ENCODE data around the gene CFAP68.
"Not testable (repeated sequence)": the region's sequence is repeated elsewhere in the genome, so short reads cannot be mapped to it uniquely, and the experiment has no call there.

CFAP68 gene

DNA sequence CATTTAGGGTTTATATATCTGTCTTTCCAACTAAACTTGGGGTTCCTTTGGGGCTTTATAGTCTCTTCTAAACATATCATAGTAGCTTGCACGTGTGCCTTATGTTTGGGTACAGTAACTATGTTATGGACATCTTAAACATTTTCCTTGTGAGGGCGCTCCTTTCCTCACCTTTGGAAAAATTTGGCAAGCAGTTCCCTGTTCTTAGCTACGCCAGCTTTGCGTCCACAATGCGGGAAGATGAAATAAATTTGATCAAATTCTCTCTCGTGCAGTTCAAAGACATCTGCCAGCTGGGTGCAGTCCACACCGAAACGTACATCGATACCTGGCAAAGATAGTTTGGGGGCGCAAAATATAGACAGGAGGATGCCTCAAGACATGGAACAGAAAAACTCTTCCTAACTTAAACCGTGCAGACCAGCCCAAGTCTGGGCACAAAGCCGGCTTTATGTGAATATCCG is 924 bp upstream of the CFAP68 start:
- peaks cover 20% of the 10 kb centered on the region for H3K36me3 Mint-ChIP-seq (ENCODE audit: insufficient read depth)
- DNase-seq (ENCODE audit: low spot score in 2 of 2) (no peak), ATAC-seq (replicated peaks; ENCODE audit: extremely low read depth, poor library complexity, severe bottlenecking) (peak; percentile 2)
- H3K27me3 Mint-ChIP-seq: no peaks in the 10 kb centered on the region
- peak overlapping the region; percentile 81 for H3K4me3 Mint-ChIP-seq
- peaks cover 15% of the 10 kb centered on the region for H3K4me1 Mint-ChIP-seq
- H3K27ac Mint-ChIP-seq (ENCODE audit: low read depth): peak overlapping the region; percentile 99
- H3K9me3 Mint-ChIP-seq: peaks cover 6% of the 10 kb centered on the region

DNA sequence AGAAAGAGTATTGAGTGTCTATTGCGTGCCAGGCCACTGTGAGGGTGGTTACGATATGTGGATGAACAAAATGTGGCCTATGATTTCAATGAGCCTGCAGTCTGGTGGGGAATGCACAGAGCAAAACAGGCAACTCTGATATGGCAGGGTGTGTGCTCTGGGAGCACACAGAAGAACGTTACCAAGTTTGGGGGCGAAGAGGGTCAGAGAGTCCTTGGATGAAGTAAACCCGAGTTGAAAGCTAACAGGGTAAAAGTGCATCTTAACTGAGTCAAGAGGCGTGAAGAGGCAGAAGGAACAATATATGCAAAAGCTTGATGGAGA is 258 bp downstream of the CFAP68 start:
- no peaks in the 10 kb centered on the region for H3K27me3 Mint-ChIP-seq
- H3K27ac Mint-ChIP-seq (ENCODE audit: low read depth): peak overlapping the region; percentile 99
- DNase-seq (ENCODE audit: low spot score in 2 of 2) (no peak), ATAC-seq (replicated peaks; ENCODE audit: extremely low read depth, poor library complexity, severe bottlenecking) (no peak)
- peaks cover 6% of the 10 kb centered on the region for H3K9me3 Mint-ChIP-seq
- H3K4me3 Mint-ChIP-seq: peak overlapping the region; percentile 81
- H3K36me3 Mint-ChIP-seq (ENCODE audit: insufficient read depth): peaks cover 21% of the 10 kb centered on the region
- H3K4me1 Mint-ChIP-seq: peaks cover 15% of the 10 kb centered on the region

DNA sequence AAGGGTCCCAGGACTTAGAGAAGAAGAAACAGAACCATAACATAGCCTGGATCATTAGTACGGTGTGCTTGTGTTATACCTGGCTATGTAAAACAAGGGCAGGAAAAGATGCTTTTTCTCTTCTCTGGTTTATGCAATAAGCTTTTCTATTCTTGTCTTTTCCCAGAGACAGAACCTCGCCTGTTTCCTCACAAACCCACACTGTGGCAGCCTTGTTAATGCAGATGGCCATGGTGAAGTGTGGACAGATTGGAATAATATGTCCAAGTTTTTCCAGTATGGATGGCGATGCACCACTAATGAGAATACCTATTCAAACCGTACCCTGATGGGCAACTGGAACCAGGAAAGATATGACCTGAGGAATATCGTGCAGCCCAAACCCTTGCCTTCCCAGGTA is 2.9 kb downstream of the CFAP68 start:
- Mint-ChIP-seq H3K27me3 (no peaks in the 10 kb centered on the region), H3K4me3 (no peak overlapping the region), H3K9me3 (peaks cover 6% of the 10 kb centered on the region), H3K36me3 (ENCODE audit: insufficient read depth) (peaks cover 17% of the 10 kb centered on the region), H3K27ac (ENCODE audit: low read depth) (no peak overlapping the region), H3K4me1 (peaks cover 15% of the 10 kb centered on the region)
- ATAC-seq (replicated peaks; ENCODE audit: extremely low read depth, poor library complexity, severe bottlenecking) (no peak), DNase-seq (ENCODE audit: low spot score in 2 of 2) (no peak)

DNA sequence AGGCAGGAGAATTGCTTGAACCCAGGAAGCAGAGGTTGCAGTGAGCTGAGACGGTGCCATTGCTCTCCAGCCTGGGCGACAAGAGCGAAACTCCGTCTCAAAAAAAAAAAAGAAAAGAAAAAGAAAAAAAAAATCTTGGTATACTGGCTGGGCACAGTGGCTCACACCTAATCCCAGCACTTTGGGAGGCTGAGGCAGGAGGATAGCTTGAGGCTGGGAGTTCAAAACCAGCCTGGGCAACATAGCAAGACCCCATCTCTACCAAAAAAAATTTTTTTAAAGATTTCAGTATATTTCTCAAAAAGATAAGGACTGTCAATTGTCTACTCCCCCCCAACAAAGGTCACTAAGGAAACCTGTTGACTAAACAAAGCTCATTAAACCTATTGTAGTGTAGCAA is 5.7 kb downstream of the CFAP68 start:
- DNase-seq (ENCODE audit: low spot score in 2 of 2); H3K9me3 Mint-ChIP-seq; H3K36me3 Mint-ChIP-seq (ENCODE audit: insufficient read depth); H3K27ac Mint-ChIP-seq (ENCODE audit: low read depth); H3K27me3 Mint-ChIP-seq; H3K4me3 Mint-ChIP-seq; H3K4me1 Mint-ChIP-seq; ATAC-seq (replicated peaks; ENCODE audit: extremely low read depth, poor library complexity, severe bottlenecking): not testable (repeated sequence)

DNA sequence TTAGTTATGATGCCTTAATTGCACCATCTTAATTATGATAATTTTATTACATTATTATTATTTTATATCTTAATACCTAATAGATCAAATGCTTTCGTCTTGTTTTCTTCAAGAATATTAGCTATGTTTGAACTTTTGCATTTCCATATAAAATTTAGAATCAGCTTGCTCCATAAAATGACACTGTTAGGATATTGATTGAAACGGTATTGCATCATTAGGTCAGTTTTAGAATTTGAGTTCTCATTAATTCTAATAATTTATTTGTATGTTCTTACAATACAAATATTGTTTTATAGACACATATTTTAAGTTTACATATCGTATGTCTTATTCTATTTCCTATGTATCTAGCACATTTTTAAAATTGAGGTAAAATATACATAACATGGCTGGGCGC is 6.7 kb downstream of the CFAP68 start:
- Mint-ChIP-seq H3K27me3 (no peaks in the 10 kb centered on the region), H3K36me3 (ENCODE audit: insufficient read depth) (peaks cover 4% of the 10 kb centered on the region), H3K27ac (ENCODE audit: low read depth) (no peak overlapping the region), H3K4me1 (no peaks in the 10 kb centered on the region), H3K9me3 (no peaks in the 10 kb centered on the region), H3K4me3 (no peak overlapping the region)
- ATAC-seq (replicated peaks; ENCODE audit: extremely low read depth, poor library complexity, severe bottlenecking) (no peak), DNase-seq (ENCODE audit: low spot score in 2 of 2) (no peak)

DNA sequence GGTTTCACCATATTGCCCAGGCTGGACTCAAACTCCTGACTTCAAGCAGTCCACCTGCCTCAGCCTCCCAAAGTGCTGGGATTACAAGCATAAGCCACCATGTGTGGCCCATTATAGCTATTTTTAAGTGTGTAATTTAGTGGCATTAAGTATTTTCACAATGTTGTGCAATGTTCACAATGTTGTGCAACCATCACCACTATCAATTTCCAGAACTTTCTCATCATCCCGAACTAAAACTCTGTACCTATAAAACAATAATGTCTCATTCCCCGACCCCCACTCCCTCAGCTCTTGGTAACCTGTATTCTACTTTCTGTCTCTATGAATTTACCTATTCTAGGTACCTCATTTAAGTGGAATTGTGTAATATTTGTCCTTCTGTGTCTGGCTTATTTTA is 7.5 kb downstream of the CFAP68 start:
- DNase-seq (ENCODE audit: low spot score in 2 of 2) (no peak), ATAC-seq (replicated peaks; ENCODE audit: extremely low read depth, poor library complexity, severe bottlenecking) (no peak)
- Mint-ChIP-seq H3K9me3 (no peaks in the 10 kb centered on the region), H3K36me3 (ENCODE audit: insufficient read depth) (peaks cover 4% of the 10 kb centered on the region), H3K27me3 (no peaks in the 10 kb centered on the region), H3K27ac (ENCODE audit: low read depth) (no peak overlapping the region), H3K4me1 (no peaks in the 10 kb centered on the region), H3K4me3 (no peak overlapping the region)

DNA sequence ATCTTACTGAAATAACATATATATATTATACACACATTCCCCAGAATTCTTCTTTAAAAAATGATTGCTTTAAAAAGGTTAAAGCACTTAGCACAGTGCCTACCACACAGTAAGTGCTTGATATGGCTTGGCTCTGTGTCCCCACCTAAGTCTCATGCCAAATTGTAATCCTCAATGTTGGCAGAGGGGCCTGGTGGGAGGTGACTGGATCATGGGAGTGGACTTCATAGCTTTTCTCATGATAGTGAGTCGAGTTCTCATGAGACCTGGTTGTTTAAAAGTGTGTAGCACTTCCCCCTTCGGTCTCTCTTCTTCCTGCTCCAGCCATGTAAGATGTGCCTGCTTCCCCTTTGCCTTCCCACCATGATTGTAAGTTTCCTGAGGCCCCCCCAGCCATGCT is 26.1 kb downstream of the CFAP68 start:
- DNase-seq (ENCODE audit: low spot score in 2 of 2): no peak
- no peak for ATAC-seq (replicated peaks; ENCODE audit: extremely low read depth, poor library complexity, severe bottlenecking)
- Mint-ChIP-seq H3K27me3 (peaks cover 23% of the 10 kb centered on the region), H3K4me3 (no peak overlapping the region), H3K9me3 (no peaks in the 10 kb centered on the region), H3K36me3 (ENCODE audit: insufficient read depth) (no peaks in the 10 kb centered on the region), H3K4me1 (no peaks in the 10 kb centered on the region), H3K27ac (ENCODE audit: low read depth) (no peak overlapping the region)

DNA sequence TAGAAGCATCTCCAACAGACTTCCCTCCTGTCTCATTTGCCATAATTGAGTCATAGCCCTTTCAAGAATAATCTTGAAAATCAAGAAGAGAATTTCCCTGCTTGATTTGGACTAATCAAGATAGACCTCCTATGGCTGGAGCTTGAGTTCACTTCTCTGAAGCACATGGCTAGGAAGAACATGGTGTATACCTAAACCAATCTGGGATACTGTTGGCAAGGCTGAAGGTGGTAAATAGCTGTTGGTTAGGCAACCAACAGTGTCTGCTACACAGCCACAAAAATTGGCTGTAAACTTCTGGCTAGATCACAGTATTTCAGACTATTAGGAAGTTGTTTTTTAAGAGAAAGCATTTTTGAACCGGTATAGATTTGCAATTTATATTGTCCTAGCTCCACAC is 27.3 kb downstream of the CFAP68 start:
- Mint-ChIP-seq H3K27ac (ENCODE audit: low read depth) (no peak overlapping the region), H3K36me3 (ENCODE audit: insufficient read depth) (no peaks in the 10 kb centered on the region), H3K4me1 (no peaks in the 10 kb centered on the region)

DNA sequence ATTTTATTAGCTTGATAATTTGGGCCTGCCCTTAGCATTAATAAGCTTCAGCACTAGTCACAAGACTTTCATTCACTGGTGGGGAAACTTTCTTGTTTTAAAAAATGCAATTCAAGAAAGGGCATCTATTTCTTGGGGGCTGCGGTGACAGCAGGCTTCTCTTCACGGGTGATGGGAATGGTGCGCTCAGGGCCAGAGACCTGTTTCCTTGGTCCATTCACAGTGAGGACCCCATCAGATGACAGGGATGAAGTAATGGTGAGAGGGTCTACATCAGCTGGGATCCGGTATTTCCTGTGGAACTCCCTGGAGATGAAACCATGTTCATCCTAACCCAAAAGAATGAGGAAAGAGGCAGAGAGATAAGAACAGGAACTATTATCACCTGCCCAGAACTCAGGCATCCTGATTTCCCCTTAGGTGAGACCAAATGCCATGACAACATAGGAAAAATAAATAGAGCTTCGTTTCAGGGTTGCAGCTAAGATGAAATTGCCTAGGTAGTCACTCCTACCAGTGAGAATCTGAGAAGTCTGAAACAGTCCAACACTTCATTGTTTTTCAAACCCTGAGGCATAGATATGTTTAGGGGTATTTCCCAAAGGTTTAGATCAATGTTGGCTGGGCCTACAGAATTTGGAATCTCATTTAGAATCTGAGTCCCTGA is 29.4 kb downstream of the CFAP68 start:
- Mint-ChIP-seq H3K36me3 (ENCODE audit: insufficient read depth) (no peaks in the 10 kb centered on the region), H3K9me3 (no peaks in the 10 kb centered on the region), H3K27me3 (peaks cover 42% of the 10 kb centered on the region), H3K4me3 (no peak overlapping the region), H3K4me1 (no peaks in the 10 kb centered on the region), H3K27ac (ENCODE audit: low read depth) (no peak overlapping the region)
- no peak for ATAC-seq (replicated peaks; ENCODE audit: extremely low read depth, poor library complexity, severe bottlenecking)
- DNase-seq (ENCODE audit: low spot score in 2 of 2): no peak

More for the DNA sequence above, 27.3 kb downstream of the CFAP68 start:
- Mint-ChIP-seq H3K9me3 (no peaks in the 10 kb centered on the region), H3K27me3 (peaks cover 33% of the 10 kb centered on the region), H3K4me3 (no peak overlapping the region)
- ATAC-seq (replicated peaks; ENCODE audit: extremely low read depth, poor library complexity, severe bottlenecking) (no peak), DNase-seq (ENCODE audit: low spot score in 2 of 2) (no peak)

DNA sequence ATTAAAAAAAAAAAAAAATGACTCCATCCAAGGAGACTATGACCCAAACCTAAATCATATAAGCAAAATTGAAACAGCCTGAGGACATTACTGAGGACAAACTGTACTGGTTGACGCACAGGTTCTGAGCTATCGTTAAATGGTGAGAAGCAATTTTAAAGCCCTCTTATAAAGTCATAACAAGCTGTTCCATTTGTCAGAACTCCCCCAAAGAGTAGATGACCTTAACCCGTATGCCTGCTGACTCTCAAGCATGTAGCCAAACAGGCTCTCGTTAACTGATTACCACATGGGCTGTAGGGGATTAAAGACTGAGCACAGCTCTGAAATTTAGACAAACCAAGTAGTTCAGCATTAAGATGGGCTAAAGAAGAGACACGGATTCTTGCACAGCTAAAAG is 30.0 kb downstream of the CFAP68 start:
- DNase-seq (ENCODE audit: low spot score in 2 of 2) (no peak), ATAC-seq (replicated peaks; ENCODE audit: extremely low read depth, poor library complexity, severe bottlenecking) (no peak)
- H3K27me3 Mint-ChIP-seq: peaks cover 48% of the 10 kb centered on the region
- H3K27ac Mint-ChIP-seq (ENCODE audit: low read depth): no peak overlapping the region
- no peak overlapping the region for H3K4me3 Mint-ChIP-seq
- no peaks in the 10 kb centered on the region for H3K4me1 Mint-ChIP-seq
- H3K9me3 Mint-ChIP-seq: no peaks in the 10 kb centered on the region
- no peaks in the 10 kb centered on the region for H3K36me3 Mint-ChIP-seq (ENCODE audit: insufficient read depth)

DNA sequence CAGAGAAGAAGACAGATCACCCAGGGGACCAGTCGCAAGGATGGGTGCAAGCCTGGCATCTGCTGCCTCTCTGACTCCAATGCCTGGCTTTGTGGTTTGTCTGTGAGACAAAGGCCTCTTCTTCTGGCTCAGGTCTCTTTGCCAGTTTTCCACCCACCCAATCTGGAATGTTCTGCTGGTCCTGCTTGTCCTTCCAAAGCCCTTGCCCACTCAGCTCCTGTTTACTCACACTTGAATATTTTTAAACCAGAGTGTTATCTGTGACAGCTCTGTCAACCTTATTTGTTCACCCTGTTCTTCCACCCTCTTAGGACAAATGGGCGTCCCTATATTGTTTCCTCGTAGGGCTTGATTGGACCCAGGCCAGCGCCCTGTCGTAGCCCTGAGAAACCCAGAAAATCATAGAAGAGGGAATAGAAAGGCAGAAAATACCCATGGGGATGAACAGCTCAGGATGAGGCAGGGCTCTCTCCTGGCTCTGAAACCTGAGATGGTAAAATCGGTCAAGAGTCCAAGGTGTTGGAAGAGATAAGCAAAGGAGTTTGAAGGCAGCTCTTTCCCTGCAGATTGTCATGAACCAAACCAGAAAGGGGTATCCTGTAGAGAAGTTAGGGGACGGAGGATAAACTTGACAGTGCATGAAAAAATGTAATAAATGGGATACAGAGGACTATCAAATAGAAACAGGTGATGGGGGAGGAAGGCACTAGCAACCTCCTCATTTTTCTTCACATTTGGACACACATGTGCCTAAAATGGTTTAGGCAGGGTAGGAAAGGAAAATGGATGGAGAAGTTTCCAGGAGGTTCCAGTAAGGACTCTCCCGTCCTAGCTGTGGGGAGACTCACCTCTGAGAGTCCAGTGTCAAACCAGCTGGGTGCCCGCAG is 31.6 kb downstream of the CFAP68 start:
- Mint-ChIP-seq H3K4me1 (no peaks in the 10 kb centered on the region), H3K36me3 (ENCODE audit: insufficient read depth) (no peaks in the 10 kb centered on the region), H3K9me3 (no peaks in the 10 kb centered on the region), H3K27ac (ENCODE audit: low read depth) (no peak overlapping the region), H3K4me3 (no peak overlapping the region), H3K27me3 (peaks cover 59% of the 10 kb centered on the region)
- no peak for DNase-seq (ENCODE audit: low spot score in 2 of 2)
- no peak for ATAC-seq (replicated peaks; ENCODE audit: extremely low read depth, poor library complexity, severe bottlenecking)

DNA sequence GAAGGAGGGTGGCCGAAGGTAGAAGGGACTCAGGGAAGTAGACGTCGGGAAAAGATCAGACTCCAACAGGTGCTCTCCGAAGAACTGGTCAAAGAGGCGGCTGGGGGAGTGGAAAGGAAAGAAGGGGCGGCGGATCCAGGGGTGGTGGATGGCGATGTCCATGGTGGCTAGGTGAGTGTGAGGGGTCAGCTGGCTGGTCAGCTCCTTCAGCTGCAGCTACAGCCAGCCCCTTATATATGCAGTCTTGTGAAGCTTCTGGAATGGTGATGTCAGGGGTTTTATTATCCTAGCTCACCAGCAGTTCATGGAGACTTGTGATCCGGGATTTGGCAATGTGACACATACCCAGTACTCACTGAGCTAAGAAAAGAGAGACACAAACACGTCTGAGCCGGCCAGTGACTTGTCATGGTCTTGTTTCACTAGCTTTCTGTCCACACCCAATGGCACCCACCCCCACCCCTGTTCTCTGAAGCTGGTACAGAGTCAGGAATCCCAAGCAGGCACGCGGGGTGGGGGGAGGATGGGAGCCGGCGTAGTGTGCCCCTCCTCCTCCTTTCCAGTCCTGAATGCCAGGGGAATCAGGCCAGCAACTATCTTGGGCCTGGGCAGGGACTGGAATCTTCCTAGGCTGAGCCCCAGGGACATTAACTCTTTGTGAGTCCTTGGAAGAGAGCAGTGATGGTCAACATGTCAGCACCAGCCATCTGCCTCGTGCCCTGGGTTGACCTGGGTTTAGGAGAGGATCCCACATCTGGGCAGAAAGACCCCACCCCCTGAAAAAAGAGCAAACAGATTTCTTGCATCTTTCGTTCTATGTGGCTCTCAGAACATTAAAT is 32.4 kb downstream of the CFAP68 start, which contains the start of gene CRYAB:
Gene CRYAB (minus strand): TSS at position 208 of the 839 bp plus-strand sequence. CDS start 46 bp downstream, at position 162.
- DNase-seq (ENCODE audit: low spot score in 2 of 2) (no peak), ATAC-seq (replicated peaks; ENCODE audit: extremely low read depth, poor library complexity, severe bottlenecking) (no peak)
- no peaks in the 10 kb centered on the region for H3K4me1 Mint-ChIP-seq
- H3K9me3 Mint-ChIP-seq: no peaks in the 10 kb centered on the region
- no peak within 1 kb of the TSS for H3K27ac Mint-ChIP-seq (ENCODE audit: low read depth)
- no peaks in the 10 kb centered on the region for H3K36me3 Mint-ChIP-seq (ENCODE audit: insufficient read depth)
- peaks cover 68% of the 10 kb centered on the region for H3K27me3 Mint-ChIP-seq
- H3K4me3 Mint-ChIP-seq: no peak within 1 kb of the TSS
